ENCODE data around the gene RPS6KC1. TPM values are rescaled to one million over a fixed set of nuclear protein-coding genes. Genes with fewer than 3 reads are reported as not detected.

The RPS6KC1 gene
- total RNA-seq, 4 donors from 2014 or later: 22.9 to 30.1 (median 26.7) TPM

DNA sequence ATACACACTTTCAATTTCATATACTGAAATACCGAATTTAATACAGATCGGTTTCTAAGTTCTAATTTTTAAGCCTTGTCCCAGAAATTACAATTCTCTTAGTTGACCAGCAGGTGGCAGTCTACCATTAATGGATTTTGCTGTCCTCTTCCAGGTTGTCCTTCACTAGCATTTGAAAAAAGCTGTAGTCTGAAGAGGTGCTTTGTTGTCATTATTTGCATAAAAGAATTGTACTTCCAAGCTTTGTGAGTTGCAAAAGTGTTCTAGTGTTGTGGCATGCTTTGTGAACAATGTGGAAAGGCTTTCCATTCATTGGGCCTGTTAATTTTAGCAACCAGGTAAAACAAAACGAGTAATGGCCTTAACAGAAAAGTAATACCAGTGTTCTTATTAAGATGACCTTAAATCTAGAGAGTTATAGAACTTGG, 193.6 kb downstream of the RPS6KC1 start:
- DNase-seq (ENCODE audit: low spot score in 2 of 2): no peak
- no peaks in the 10 kb centered on the region for H3K9me3 ChIP-seq
- peaks cover 0 to 32% (median 0%) of the 10 kb centered on the region in 3 donors for H3K36me3 ChIP-seq
- H3K4me1 ChIP-seq: no peaks in the 10 kb centered on the region
- 45 to 49% methylated on average over 3 of the region's 3 CpGs for WGBS, 2 donors
- TF ChIP-seq POLR2A (IDR thresholded peaks at IDR 0.05) (no peak), EP300 (IDR thresholded peaks at IDR 0.05) (no peak)
- TF ChIP-seq, protein P1, sequence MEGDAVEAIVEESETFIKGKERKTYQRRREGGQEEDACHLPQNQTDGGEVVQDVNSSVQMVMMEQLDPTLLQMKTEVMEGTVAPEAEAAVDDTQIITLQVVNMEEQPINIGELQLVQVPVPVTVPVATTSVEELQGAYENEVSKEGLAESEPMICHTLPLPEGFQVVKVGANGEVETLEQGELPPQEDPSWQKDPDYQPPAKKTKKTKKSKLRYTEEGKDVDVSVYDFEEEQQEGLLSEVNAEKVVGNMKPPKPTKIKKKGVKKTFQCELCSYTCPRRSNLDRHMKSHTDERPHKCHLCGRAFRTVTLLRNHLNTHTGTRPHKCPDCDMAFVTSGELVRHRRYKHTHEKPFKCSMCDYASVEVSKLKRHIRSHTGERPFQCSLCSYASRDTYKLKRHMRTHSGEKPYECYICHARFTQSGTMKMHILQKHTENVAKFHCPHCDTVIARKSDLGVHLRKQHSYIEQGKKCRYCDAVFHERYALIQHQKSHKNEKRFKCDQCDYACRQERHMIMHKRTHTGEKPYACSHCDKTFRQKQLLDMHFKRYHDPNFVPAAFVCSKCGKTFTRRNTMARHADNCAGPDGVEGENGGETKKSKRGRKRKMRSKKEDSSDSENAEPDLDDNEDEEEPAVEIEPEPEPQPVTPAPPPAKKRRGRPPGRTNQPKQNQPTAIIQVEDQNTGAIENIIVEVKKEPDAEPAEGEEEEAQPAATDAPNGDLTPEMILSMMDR (IDR thresholded peaks at IDR 0.05): peak; percentile 64 to 75 (median 67)
- H3K27ac ChIP-seq: no peak overlapping the region
- H3K27me3 ChIP-seq: no peaks in the 10 kb centered on the region
- H3K4me3 ChIP-seq: no peak overlapping the region

DNA sequence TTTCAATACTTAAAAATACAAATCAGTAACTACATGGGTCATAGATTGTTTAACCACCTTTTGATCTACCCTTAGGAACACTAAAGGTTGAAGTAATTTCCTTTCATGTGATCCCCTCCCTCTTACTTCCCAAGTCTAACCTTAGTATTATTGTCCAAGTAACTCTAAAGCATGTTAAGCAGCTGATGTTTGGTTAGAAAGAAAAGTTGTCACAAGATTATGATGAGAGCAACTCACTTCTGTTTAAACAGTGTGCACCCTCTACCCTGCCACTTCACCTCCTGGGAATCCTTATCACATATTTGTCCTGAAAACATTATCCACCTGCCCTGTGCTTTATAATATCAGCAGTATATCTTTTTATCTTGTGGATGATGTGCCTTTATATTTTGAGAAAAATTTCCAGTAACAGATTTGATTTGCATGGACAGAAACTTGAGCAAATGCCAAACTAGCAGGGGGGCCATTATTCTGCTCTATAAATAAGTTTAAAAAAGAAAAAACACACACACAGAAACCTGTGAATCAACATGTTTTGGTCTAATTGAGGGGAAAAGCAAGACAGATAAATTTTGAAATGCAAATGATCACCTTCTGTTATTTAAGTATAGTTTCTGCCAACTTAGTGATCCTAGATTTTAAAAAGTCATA, 194.3 kb downstream of the RPS6KC1 start:
- H3K4me3 ChIP-seq: no peak overlapping the region
- TF ChIP-seq EP300 (IDR thresholded peaks at IDR 0.05) (no peak), POLR2A (IDR thresholded peaks at IDR 0.05) (no peak)
- TF ChIP-seq, protein P1 (IDR thresholded peaks at IDR 0.05): no peak

DNA sequence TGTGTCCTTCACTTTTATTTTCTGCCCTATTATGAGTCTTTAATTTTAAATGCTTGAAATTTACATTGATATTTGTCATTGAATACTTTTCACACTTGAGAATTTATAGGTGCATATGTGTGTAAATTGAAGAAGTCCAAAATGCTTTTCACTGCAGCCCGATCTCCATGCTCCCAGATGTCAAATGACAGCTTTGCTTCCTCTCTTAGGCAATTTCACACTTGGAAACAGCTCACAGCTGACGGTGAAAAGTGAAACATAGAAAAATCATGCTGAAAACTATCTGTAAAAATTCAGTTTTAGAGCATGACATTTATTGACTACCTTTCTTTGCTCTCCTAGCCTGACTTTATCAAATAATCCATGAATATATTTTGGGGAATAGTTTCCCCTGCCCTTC, 196.0 kb downstream of the RPS6KC1 start:
- H3K27me3 ChIP-seq: no peaks in the 10 kb centered on the region
- TF ChIP-seq POLR2A (IDR thresholded peaks at IDR 0.05): no peak
- TF ChIP-seq, protein P1 (IDR thresholded peaks at IDR 0.05): no peak
- no peak for TF ChIP-seq EP300 (IDR thresholded peaks at IDR 0.05)
- no peak overlapping the region for H3K4me3 ChIP-seq
- DNase-seq (ENCODE audit: low spot score in 2 of 2): no peak
- peaks cover 0 to 16% (median 0%) of the 10 kb centered on the region in 3 donors for H3K36me3 ChIP-seq
- no peaks in the 10 kb centered on the region for H3K9me3 ChIP-seq
- 75 to 80% methylated on average over 2 of the region's 2 CpGs for WGBS, 2 donors
- H3K27ac ChIP-seq: no peak overlapping the region
- H3K4me1 ChIP-seq: no peaks in the 10 kb centered on the region

More for the DNA sequence above, 194.3 kb downstream of the RPS6KC1 start:
- Histone ChIP-seq H3K4me1 (no peaks in the 10 kb centered on the region), H3K36me3 (peaks cover 0 to 32% (median 0%) of the 10 kb centered on the region in 3 donors), H3K27ac (no peak overlapping the region), H3K9me3 (no peaks in the 10 kb centered on the region), H3K27me3 (no peaks in the 10 kb centered on the region)
- DNase-seq (ENCODE audit: low spot score in 2 of 2): no peak

DNA sequence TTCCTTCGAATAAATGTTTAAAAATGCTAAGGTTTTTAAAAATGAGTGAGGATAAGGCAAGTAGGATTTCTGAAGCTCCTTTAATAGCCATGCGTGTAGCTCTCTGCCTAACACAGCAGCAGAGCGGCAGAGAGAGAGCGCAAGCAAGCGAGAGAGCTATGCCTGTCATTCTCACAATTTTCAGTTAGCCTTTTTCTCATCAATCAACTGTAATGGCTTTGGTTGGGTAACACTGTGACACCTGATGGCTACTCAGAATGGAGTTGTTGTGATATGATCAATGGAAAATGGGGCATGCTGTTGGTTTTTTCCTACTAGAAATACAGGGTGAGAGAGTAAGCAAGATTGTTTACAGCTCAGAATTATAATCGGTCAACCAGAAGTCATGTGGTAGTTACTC, 198.4 kb downstream of the RPS6KC1 start:
- no peak for TF ChIP-seq POLR2A (IDR thresholded peaks at IDR 0.05)
- TF ChIP-seq EP300 (IDR thresholded peaks at IDR 0.05): no peak
- TF ChIP-seq, protein P1 (IDR thresholded peaks at IDR 0.05): no peak
- no peaks in the 10 kb centered on the region for H3K4me1 ChIP-seq
- H3K4me3 ChIP-seq: no peak overlapping the region
- H3K27ac ChIP-seq: no peak overlapping the region
- H3K27me3 ChIP-seq: no peaks in the 10 kb centered on the region
- no peak for DNase-seq (ENCODE audit: low spot score in 2 of 2)
- peaks cover 0 to 4% (median 0%) of the 10 kb centered on the region in 3 donors for H3K36me3 ChIP-seq
- WGBS, 2 donors: 96 to 97% methylated on average over 6 of the region's 6 CpGs
- no peaks in the 10 kb centered on the region for H3K9me3 ChIP-seq

DNA sequence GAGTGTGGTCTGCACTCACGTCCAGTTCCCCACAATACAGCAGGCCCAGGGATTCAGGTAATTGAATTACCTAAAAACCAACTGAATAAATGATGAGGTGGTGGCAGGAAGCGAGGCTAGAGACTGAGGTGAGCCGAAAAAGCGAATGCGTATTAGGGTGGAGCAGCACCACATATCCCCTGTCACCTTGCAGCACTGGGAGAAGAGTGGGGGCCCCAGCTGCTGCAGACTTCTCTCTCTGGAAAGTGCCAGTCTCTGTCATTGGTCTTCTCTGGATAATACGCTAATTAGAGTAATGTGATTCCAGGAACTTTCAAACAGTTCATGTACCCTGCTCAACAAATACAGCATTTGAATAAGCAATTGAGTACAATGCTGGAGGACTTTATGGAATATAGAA, 199.0 kb downstream of the RPS6KC1 start:
- no peaks in the 10 kb centered on the region for H3K9me3 ChIP-seq
- H3K4me3 ChIP-seq: no peak overlapping the region
- peaks cover 0 to 4% (median 0%) of the 10 kb centered on the region in 3 donors for H3K36me3 ChIP-seq
- TF ChIP-seq, protein P1 (IDR thresholded peaks at IDR 0.05): no peak
- no peak for TF ChIP-seq EP300 (IDR thresholded peaks at IDR 0.05)
- no peak for TF ChIP-seq POLR2A (IDR thresholded peaks at IDR 0.05)
- no peak overlapping the region for H3K27ac ChIP-seq
- no peaks in the 10 kb centered on the region for H3K4me1 ChIP-seq
- no peaks in the 10 kb centered on the region for H3K27me3 ChIP-seq
- 95 to 98% methylated on average over 6 of the region's 6 CpGs for WGBS, 2 donors
- no peak for DNase-seq (ENCODE audit: low spot score in 2 of 2)

All from tibial nerve (tissue), 4 donors.